GM19023 (cell line): ENCODE data around the gene GAA.

ENCODE experiments used
- ATAC-seq: cut with Tn5 transposase; IDR thresholded peaks from one replicate; pipeline ENCODE4 v1.9.1; 2021; ENCODE audit warnings: mild to moderate bottlenecking, moderate library complexity; ENCODE audit not compliant: unreplicated experiment

GAA gene

DNA sequence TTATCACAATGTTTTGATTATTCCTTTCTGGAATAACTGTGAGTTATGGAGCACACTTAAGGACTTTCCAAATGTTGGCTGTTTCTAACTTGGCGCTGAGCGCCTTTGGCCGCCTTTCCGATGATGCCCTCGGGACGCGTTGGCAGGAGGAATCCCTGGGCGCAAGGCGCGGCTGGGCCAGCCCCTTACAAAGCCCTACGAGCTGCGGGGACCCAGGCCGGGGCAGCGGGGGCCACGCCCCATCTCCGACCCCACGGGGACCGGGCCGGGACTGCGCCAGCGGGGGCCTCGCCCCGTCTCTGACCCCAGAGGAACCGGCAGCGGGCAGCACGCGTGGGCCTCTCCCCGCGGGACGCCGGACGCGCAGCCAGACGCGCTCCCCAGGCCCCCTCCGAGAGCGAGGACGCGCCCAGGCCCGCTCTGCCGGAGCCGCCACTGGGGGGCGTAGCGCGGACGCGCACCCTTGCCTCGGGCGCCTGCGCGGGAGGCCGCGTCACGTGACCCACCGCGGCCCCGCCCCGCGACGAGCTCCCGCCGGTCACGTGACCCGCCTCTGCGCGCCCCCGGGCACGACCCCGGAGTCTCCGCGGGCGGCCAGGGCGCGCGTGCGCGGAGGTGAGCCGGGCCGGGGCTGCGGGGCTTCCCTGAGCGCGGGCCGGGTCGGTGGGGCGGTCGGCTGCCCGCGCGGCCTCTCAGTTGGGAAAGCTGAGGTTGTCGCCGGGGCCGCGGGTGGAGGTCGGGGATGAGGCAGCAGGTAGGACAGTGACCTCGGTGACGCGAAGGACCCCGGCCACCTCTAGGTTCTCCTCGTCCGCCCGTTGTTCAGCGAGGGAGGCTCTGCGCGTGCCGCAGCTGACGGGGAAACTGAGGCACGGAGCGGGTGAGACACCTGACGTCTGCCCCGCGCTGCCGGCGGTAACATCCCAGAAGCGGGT, at the start of gene GAA:
Gene GAA (plus strand): TSS at position 571 of the 935 bp plus-strand sequence. CDS start 3,006 bp downstream, outside the sequence.
- peak; percentile 71 for ATAC-seq

DNA sequence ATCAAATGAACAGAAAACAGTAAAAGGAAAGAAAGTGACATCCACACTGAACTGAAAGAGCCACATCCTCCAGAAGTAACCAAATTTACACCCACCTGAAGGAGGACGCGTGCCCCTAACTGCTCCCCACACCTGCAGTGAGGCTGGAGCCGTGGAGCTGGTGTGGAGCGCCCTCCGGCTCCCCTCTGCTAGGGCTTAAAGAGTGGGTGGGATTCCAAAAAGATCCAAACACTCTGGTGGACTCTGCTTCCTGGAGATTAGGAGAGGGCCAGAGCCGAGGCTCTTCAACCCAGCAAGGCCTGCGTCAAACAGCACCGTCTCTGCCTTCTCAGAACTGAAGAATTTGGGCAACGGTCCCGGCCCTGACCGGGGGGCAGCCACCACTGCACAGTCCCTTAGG, 49.7 kb upstream of the GAA start:
- no peak for ATAC-seq

DNA sequence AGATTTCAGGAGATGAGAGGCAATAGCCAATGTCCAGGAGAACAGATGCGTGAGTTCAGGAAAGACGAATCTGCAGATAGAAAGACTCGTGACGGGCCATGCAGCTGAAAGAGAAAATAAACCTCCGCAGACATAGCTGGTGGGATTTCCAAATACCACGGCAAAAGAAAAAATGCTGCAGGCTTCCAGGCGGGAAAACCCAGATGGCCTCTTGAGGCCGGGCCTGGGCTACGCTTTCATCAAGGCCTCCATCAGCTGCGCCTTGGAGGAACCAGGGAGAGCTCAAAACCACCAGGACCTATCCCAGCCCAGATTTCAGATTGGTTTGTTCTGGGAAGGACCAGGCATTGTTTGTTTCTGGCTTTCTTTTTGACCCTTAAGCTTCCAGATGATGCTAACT, 48.3 kb upstream of the GAA start:
- no peak for ATAC-seq

DNA sequence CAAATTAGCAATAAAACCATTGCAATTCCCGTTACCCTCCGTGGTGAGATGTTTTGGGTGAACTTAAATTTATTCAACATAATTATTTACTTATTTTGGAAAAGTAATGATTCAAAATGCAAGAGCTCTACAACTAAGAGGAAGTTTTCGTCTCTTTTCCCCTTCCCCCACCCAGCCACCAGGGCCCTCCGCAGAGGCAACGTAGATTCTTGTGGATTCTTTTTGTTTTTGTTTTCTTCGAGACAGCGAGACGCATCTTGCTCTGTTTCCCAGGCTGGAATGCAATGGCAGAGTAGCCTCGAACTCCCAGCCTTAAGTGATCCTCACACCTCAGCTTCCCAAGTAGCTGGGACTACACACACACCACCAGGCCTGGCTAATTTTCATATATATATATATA, 45.8 kb upstream of the GAA start:
- no peak for ATAC-seq

DNA sequence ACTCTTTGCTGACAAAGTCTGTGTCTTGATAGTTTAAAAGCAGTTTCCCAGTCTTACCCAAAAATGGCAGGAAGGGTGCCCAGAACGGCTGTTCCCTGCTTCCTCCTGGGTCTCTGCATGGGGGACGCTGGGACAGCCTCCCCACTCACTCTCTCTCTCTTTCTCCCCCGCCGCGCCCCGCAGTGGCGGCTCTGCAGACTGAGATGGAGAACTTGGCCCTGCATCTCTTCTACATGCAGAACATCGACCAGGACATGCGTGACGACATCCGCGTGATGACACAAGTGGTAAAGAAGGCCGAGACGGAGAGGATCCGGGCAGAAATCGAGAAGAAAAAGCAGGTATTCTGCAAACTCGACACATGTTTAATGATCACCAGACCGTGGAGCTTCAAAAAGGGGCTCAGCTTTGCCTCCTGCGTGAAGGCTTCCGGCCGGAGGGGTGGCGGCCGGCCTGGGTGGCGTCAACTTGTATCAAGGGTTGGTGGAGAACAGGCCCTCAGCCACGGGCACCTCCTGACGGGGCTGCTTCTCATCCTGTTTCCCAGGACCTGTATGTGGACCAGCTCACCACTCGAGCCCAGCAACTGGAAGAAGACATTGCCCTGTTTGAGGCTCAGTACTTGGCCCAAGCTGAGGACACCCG, 42.9 kb upstream of the GAA start:
- ATAC-seq, result no peak

DNA sequence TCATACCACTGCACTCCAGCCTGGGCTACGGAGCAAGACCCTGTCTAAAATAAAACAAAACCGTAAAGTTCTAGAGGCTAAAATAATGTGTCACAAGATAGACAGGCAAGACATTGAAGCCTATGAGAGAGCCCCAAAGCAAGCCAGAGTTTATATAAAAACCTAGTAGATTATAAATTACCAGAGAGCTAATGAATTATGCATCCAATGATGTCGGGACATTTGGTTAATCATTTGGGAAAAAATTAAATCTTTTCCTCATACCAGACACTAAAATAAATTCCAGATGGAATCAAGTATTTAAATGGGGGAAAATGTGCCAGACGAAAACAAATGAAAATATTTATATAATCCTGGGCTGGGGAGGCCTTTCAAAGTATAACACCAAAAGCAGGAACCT, 40.7 kb upstream of the GAA start:
- ATAC-seq, result no peak

DNA sequence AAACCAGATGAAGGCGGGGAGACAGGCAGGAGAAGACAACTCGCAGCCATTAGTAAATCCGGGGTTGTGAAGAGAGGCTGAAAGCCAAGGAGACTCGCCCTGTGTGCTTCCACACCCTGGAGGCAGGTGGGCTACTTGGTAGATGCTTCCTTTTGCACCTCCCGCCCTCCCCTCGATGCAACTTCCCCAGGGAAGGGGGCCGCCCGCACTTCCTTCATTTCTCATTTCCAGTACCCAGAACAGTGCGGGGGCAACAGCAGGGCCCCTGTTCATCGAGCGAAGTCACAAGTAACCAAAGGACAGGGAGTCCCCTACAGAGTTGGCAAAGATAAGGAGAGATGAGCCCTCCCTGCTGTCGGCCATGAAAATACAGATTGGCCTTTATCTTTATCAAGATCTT, 40.0 kb upstream of the GAA start:
- no peak for ATAC-seq

DNA sequence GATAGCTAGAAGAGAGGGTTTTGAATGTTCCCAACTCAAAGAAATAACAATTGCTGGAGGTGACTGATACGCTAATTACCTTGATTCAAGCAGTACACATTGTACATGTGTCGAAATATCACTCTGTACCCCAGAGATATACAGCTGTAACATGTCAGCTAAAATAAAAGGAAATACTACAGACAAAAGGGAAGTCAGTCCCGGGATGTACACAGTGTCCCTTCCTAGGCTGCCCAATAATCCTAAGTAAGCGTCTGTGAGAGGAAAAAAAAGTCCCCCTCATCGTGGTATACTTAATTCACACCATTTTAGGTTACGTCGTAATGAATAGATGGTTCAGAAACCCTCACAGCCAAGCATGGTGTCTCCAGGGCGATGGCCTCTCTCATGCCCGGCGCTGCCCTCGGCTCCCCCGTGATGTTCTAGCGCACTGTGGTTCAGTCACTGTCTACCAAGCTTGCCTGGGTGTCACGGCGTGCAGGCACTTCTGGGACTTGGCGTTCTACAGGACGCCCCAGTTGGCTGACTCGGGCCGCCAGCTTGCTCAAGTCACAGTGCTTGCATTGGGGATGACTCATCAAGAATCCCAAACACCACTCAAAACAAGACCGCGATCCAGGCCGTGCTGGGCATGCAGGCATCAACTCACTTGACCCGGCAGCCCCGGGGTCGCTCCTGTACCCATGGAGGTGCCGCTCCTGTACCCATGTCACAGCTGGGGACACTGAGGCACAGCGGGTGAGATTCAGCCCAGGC, 37.4 kb upstream of the GAA start:
- no peak for ATAC-seq

DNA sequence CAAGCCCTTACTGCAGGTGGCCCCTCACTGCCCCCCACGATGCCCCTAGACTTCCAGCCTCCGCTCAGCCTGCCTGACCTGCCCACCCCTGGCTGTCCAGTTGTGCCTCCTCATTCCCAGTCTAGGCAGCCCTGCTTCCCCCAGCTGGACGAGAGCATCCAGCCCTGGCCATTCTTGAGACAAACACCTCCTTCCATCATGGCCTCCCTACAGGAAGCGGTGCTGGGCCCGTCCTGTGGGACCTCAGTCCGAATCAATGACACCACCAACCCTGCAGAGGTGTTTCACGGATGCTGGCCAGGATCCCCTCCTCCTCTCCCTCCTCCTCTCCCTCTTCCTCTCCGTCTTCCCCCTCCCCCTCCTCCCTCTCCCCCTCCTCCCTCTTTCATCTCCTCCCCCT, 36.7 kb upstream of the GAA start:
- ATAC-seq, result no peak

DNA sequence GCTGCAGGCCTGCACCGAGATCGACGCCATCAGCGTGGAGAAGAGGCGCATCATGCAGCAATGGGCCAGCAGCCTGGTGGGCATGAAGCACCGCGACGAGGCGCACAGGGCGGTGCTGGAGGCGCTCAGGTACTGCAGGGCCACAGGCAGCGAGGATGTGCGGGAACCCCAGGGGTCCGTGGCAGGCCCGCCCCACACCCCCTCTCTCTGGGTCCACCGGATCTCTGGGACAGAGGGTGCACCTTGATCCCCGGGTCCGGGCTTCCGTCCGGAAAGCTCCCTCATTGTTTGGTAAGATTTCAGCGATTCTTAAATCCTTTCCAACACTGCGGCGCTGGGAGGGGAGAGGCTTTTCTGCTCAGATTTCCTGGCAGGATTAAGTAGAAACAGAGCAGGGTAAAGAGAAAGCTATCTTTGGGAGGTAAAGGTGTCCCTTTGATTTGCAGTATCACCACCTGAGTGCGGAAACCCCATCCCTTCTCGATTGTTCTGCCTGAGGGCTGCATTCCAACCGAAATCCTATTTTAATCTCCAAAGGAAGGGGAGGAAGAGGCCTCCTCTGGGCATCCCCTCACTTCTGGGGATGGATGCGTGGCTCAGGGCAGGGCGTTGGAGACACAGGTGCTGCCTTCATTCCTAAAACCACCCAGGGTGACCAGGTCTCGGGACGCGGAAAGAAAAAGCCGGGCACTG, 35.8 kb upstream of the GAA start:
- ATAC-seq, result no peak

DNA sequence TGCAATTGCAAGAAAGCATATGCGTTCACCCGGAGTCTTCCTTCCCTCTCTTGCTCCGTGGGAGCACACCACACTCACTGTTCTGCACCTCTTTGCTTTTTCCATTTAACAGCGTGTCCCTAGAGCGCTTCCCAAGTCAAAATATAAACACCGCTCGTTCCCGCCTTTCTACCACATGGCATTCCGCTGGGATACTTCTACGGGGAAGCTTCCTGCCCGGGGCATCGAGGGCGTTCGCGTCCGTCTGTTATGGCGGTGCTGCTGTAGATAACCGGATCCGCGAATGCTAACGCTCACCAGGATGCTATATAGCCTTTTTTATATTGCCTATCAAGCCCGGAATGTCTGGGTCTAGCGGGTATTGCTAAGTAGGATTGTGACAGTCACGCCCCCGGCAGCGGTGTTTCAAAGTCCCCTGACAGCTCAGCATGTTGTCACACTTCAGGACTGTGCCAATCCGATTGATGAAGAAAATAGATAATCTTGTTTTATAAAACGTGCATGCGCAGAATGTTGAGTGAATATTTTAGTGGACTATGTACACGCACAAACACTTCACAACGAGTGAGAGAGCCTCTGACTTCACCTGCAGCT, 33.9 kb upstream of the GAA start:
- no peak for ATAC-seq

DNA sequence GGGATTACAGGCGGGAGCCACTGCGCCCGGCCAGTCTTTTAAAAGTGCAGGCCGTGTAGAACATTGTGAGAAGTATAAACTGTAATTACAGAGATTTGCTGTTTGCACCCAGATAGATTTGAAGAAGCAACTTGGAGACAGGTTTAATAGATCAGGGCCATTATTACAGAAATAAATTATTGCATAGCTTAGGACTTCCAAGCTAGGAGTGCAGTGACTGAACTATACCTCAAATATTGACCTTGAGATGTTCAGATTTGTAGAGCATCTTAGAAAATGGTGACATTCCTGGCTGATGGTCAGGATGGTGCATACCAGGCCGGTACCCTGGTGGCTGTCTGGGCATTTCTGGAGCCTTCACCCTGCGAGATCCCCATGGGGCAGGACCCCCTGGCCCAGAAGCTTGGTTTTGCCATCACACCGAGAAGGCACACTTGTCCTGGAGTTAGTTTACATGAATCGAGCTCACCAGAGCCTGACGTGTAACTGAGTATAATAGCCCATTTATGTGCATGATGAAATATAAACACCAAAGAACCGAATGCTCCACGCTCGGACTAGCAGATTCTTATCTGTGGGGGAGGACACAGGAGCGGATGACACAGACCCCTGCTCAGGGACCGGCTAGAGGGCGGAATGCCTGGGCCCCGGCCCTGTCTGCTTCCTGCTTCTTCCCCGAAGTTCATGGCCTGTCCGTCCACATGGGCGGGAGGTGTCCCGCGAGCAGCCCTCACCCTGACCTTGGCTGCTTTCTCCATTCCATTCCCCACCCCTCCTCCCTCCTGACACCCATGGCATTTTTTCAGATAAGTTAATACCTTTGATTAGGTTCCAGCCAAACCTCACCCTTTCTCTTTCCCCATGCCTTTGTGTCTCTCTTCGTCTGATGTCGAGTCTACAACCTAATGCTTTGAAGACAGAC, 32.8 kb upstream of the GAA start:
- ATAC-seq, result no peak

DNA sequence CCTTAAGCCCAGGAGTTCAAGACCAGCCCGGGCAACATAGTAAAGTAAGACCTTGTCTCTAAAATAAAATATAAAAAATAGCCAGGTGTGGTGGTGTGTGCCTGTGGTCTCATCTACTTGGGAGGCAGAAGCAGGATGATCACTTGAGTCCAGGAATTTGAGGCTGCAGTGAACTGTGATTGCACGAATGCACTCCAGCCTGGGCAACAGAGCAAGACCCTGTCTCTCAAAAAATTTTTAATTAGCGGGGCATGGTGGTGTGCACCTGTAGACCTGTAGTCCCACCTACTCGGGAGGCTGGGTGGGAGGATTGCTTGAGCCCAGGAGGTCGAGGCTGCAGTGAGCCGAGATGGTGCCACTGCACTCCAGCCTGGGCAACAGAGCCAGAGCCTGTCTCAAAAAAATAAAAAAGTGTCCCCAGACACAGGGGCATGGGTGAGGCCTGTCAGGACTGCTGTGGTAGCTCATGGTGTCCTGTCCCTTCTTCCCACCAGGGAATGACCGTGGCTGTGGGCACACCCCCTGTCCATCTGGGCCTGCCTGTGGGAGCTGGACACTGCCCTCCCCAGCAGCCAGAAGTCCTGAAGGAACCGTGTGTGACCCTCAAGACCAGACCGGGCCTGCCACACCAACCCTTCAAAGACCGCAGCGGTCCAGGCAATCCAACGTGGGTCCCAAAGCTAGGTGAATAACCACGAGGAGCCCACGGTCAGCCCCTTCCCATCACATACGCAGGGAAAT, 30.8 kb upstream of the GAA start:
- ATAC-seq, result no peak

DNA sequence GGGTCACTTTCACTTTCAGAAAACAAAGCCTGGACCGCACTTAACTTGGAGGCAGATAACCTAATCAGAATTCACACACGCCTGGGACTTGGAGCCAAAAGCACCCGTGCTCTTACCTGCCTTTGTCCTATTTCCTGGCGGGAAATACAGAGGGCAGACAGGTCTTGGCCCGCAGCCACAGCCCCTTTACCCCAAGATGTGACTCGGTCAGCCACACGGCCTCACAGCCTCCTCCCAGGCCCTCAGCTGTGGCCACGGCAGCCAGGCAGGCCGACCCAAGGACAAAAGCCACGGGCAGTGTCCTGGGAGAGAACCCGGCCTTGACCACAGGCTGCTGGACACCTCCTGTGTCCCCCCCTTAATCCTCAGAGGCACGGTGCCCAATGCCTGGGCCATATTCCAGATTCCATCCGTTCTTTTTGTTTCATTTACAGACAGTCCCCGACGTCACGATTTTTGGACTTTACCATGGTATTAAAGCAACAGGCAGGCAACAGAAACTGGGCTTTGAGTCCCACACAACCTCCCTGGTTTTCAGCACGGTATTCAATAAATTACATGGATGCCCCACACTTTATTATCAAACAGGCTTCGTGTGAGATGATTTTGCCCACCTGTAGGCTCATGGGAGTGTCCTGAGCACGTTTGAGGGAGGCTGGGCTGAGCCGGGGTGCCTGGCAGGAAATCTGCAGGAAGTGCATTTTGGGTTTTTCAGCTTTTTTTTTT, 30.1 kb upstream of the GAA start:
- no peak for ATAC-seq

DNA sequence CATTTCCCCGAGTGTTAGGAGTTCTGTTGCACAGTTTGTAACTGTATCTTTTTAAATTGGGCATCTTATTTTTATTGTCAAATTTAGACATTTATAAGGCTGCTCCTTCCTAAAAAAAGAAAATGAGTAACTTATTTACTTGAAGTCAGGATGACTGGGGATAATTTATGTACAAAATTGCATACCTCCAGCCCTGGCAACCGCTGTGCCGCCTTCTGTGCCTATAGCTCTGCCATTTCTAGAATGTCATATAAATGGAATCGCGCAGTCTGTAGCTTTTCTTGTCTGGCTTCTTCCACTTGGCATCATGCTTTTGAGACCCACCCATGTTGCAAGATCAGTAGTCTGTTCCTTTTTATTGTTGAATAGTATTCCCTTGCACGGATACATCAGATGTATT, 29.0 kb upstream of the GAA start:
- ATAC-seq, result no peak

DNA sequence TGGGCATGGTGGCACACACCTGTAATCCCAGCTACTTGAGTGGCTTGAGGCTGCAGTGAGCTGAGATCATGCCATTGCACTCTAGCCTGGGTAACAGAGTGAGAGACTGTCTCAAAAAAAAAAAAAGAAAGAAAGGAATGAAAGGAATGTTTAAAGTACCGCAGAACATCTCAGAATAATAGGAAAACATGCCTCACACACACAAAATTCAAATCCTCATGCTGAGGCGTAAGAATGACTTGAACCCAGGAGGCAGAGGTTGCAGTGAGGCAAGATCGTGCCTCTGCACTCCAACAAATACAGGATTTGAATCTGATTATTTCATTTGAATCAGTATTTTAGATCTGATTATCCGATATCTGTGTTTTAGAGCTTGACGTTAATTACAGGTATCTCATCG, 21.3 kb upstream of the GAA start:
- no peak for ATAC-seq

DNA sequence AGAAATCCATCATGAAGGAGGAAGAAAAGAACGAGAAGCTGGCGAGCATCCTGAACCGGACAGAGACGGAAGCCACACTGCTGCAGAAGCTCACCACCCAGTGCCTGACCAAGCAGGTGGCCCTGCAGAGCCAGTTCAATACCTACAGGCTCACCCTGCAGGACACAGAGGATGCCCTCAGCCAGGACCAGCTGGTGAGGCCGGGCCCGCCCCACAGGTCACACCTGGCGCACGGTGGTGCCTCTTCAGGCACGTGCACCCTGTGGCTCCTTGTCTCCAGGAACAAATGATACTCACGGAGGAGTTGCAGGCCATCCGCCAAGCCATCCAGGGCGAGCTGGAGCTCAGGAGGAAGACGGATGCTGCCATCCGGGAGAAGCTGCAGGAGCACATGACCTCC, 19.8 kb upstream of the GAA start:
- no peak for ATAC-seq

DNA sequence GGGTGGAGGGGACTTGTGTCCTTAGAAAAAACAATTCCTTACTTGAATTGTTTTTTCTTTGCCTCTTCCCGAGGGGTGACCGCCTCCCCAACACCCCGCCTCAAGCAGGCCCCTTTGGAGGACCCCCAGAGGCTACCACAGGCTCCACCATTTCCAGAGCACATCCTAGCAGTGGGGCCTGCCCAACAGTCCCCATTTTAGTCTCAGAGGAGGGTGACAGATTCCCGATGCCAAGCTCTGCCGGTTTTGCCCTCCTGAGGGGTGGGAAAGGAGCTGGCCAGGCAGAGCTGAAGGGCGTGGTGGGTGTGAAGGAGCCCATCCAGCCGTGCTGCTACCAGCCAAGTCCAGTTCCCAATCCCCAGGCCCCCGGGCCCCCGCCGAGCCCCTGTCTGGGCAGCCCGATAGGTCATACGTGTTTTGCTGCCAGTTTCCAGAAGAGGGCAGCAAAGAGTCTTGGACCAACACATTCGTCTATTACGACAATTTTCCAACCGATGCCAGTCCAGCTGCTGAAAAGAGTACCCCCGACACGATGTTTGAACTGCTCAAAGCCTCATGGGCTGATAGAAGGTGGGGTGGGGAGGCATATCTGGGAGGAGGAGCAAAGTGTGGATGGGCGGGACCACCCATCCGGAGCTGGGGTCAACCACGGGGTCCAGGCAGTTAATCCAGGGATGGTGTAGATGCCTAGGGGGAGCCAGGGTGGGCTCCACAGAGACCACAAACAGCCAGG, 18.8 kb upstream of the GAA start:
- ATAC-seq, result no peak
